SKM-1 (cell line): ENCODE data around the gene TBC1D2.

Experiments used
- DNase-seq: peaks from one replicate; lab custom pipeline; 2025; ENCODE audit not compliant: unreplicated experiment; lab: John Stamatoyannopoulos, UW

TBC1D2 gene

DNA sequence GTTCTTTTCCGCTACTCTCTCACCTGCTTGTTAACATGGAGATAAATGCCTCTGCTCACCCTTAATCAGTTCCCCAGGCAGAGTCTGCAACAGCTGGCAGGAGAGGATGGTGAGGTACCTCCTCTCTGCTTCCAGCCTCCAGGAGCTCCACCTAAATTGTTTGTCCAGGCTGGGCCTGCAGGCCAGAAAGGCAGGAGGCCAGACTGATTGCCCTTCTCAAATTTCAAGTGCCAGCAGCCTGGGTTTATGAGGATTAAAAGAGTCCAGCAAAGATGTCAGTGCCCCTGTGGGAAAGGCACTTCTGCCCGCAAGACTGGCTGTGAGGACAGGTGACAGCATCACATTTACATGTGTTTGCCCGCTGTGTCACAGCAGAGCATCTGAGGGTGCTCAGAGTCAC is 82.8 kb downstream of the TBC1D2 start:
- DNase-seq: no peak

DNA sequence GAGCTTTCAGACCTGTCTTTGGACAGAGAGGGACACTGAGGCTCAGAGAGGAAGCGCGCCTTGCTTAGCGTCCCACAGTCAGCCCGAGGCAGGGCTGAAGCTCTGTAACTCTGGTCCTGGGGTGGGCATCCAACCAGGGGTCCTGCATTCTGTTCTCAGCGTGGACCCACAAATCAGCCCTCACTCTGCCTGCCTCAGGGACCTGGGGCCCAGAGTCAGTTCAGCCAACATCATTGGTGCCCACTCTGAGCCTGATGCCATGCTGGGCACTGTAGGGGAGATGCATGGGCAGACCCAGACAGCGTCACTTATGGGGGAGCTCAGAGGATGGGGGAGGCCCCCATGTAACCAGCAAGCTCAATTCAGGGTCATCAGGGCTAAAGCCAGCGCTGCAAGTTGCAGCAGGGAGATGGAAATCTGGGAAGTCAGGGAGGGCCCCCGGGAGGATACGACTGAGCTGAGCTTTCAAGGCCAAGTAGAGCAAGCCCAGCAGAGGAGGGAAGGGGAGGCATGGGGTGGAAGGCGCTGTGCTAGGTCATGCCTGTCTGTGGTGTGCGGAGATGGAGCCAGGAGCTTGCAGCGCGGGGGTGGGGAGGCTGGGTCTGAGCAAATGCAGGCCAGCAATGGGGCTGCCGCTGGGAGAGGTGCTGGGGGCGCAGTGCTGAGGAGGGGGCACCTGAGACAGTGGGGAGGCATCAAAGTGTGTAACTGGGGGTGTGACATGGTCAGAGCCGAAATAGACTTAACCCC is 84.1 kb downstream of the TBC1D2 start:
- DNase-seq: no peak

DNA sequence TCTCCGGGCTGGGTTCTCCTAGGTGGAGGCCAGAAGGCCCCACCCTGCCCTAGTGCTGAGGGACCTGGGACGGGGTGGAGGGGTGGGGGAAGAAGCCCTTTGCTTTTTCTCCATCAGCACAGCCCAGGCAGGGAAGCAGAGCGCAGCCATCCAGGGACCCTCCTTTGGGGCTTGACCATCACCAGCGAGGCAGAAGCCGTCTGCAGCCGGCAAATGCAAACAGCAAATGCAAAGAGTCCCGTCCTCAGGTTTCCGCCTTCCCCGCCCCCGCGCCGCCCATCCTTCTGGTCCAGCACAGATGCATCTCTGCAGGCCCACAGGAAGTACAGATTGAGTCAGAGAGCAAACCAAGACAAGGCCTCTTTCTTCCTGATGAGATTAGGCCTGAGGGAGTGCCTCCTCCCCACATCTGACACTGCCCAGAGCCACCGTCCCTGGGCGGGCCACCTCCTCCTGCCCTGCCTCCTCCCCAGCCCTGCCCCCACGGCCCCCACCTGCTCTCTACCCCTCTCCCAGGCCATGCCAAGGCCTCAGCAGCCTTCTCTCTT is 86.4 kb downstream of the TBC1D2 start:
- no peak for DNase-seq

DNA sequence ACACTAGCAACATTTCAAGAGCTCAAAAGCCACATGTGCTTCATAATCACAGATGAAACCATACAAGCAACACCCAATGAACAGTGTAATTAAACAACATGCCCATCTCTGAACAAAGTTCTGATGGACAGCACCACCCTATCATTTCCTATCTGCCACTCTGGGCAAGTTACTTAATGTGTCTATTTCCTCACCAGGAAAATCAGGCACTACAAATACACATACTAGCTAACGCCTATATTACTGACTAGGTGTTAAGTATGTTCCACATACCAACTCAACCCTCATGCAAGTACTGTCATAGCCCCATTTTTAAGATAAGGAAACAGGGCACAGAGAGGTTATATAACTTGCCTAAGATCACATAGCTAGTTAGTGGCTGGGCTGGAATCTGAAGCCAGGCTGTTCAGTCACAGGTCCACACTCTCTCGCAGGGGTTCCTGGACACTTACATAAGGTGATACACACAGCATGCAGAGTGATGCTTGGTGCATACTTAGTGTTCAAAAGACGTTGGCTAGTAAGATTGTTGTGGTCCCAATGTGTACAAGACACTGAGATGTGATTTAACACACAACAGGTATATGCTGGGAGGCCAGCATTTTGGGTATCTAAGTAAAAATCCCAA is 87.2 kb downstream of the TBC1D2 start:
- DNase-seq: no peak

- DNase-seq: no peak
Observed at GRCh38 chr9:98164912-98165311, 90.5 kb downstream of the TBC1D2 start.

DNA sequence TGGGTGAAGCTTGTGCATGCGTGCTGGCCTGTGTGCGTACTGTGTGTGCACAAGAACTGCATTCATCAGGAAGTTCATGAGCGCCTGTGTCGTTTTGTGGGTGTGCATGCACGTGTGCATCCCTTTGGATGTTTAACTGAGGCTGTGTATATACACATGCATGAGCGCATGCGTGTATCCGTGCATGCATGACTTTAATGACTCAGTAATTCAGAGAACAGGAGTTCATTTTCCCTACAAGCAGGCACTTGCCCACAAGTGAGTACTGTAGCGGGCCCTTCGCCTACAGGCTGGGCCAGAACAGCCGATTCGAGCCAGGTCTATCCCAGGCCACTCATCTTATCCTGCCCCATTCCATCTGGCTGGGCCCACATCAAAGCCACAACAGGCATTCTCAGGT is 92.8 kb downstream of the TBC1D2 start:
- DNase-seq: no peak

GRCh38 chr9:98161851-98162250 is 93.6 kb downstream of the TBC1D2 start:
- DNase-seq: no peak

DNA sequence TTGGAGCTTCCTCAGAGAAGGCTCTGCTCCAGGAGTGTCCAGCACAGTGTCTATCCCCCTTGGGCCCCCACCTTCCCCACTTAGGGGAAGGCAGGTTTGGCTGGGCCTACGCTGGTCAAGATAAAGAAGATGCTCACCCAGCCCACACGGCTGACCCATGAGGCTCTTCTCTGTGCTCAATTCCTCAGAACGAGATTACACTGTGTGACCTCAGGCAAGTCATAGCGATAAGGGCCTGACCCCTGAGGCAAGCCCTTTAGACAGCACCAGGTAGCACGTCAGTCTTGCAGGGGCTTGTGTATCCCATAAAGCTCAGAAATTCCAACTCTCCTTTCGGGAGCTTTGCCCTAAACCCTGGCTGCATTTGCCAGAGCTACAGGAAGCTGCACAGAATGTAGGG is 95.7 kb downstream of the TBC1D2 start:
- no peak for DNase-seq

- no peak for DNase-seq
Observed at GRCh38 chr9:98159301-98159700, 96.1 kb downstream of the TBC1D2 start.

DNA sequence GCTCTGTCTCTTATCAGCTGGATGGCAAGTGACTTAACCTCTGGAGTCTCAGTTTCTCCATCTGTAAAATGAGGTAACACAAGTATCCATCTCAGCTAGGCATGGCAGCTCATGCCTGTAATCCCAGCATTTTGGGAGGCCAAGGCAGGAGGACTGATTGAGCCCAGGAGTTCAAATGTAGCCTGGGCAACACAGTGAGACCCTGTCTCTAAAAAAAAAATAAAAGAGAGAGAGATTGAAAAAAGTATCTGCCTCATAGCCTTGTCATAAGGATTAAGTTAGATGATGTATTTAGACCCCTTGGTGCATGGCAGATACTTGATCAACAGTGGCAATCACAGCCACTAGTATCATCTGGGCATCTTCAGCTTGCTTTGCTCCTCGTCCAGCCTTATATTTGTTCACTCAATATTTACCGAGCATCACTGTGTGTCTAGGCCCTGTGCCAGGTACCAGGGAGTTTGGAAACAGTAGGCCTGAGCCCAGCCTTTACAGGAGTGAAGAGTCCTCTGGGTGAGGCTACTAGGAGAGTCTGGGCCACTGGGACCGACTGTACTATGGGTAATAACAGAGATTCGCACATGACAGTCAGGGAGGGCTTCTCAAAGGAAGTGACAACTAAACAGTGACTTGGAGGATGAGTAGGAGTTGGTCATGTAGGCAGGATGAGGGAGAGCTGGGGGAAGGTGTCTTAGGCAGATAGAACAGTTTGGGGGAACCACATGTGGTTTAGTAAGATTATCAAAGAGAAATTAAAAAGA is 97.2 kb downstream of the TBC1D2 start:
- DNase-seq: no peak

GRCh38 chr9:98157372-98157771 is 98.1 kb downstream of the TBC1D2 start:
- DNase-seq: no peak

DNA sequence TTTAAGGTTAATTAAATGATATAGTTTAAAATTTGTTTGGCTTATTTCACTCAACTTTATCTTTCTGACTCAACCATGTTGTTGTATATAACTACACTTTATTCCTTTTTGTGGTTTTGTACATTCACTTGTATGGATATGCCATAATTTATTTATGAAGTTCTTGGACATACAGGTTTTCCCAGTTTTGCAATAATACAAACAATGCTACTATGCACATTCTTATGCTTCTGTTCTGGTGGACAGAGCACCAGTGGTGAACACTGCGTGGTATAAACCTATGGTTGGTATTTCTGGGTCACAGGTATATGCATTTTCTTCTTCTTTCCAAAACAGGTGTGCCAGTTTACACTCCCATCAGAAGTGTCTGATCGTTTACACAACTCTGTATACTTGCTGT is 100.8 kb downstream of the TBC1D2 start:
- no peak for DNase-seq

DNA sequence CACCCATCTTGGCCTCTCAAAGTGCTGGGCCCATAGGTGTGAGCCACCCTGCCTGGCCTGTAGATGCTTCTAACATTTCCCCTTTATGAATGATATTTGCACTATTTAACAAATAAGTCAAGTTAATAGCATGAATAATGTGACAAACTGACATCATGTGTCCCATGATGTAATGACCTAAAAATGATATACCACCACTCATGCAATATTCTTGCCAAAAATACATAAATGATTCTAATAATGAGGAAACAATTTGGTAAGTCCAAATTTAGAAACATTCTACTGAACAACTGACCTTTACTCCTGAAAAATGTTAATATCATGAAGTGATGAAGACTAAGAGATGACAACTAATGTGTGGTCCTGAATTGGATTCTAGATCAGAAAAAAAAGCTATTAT is 102.9 kb downstream of the TBC1D2 start:
- no peak for DNase-seq

DNA sequence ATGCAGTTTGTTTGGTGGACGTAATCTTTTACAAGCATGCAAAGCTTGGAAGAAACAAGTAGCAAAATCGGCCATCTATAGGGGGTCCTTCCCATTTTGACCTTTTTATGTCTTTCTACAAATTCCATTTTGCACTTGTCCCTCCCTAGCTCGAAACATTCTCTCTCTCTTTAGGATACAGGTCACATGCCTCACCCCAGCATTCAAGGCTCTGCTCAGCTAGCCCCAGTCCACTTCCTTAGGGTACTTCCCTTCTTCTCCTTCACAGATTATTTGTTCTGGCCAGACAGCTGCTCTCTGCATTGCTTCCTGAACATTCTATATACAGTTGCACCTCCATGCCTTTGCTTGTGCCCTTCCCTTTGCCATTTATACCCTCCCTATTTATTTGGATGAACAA is 104.7 kb downstream of the TBC1D2 start:
- no peak for DNase-seq

DNA sequence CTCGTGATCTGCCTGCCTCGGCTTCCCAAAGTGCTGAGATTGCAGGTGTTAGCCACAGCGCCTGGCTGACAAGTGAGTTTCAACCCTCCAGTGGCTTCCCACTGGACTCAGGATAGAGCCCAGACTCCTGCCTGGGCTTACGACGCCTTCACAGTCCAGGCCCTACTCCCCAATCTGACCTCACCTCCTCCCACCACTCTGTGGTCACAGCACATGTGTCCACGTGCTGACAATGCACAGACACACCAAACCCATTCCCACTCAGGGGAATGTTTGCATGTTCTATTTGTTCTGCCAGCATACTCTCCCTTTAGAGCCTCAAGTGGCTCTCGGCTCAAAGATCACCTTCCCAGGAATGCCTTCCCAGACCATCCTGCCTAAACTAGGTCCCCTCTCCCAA is 105.3 kb downstream of the TBC1D2 start:
- DNase-seq: no peak

DNA sequence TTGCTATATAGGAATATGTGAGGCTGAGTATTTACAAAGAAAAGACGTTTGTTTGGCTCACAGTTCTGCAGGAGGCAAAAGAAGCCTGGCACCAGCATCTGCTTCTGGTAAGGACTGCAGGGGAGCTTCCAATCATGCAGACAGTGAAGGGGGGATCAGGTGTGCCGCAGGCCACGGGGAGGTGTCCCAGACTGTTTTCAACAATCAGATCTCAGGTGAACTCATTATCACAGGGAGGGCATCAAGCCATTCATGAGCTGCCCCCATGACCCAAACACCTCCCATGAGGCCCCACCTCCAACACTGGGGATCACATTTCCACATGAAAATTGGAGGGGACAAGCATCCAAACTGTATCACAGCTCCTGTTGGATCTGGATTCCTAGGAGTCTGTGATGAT is 106.0 kb downstream of the TBC1D2 start:
- no peak for DNase-seq
